HepG2 (cell line): ENCODE data around the gene LRRC43.

Experiments used
- EZH2 ChIP-seq: conservative IDR thresholded peaks from 2 replicates; pipeline ENCODE4 v1.6.1; 2012; ENCODE audit warnings: mild to moderate bottlenecking, low read depth, low read length, moderate library complexity
- MAFK ChIP-seq, 2 experiments: IDR thresholded peaks in 1 of 2; conservative IDR thresholded peaks in 1 of 2; 2 replicates each; pipeline ENCODE4 v1.6.1; 2011; ENCODE audit warnings: improper control_type of control experiment in 2 of 2, low read length in 2 of 2
- NAIF1 ChIP-seq: sonication (generic); formaldehyde crosslinking; IDR thresholded peaks from 2 replicates; pipeline ENCODE4 v1.5.0; 2020; ENCODE audit warnings: mild to moderate bottlenecking, missing genetic modification reagents, borderline replicate concordance
- PHF5A ChIP-seq: IDR thresholded peaks from one replicate; pipeline ENCODE4 v1.6.1; 2018; ENCODE audit warnings: low read depth, missing genetic modification reagents; ENCODE audit not compliant: unreplicated experiment
- RAD21 ChIP-seq: fragments of 450-650 bp; formaldehyde crosslinking; IDR thresholded peaks from 2 replicates; pipeline ENCODE4 v1.5.0; 2020; ENCODE audit warnings: mild to moderate bottlenecking
- RFX5 ChIP-seq: IDR thresholded peaks from 2 replicates; pipeline ENCODE4 v1.6.1; 2011; ENCODE audit warnings: low read depth, low read length, improper control_type of control experiment
- TCF12 ChIP-seq, 2 experiments: fragments of 450-650 bp in 1 of 2; sonication (generic) in 1 of 2; formaldehyde crosslinking in 1 of 2; IDR thresholded peaks; 2 replicates each; pipeline versions ENCODE4 v1.6.1 to v1.8.0; 2017 to 2022; ENCODE audit warnings: antibody characterized with exemption in 1 of 2, mild to moderate bottlenecking in 1 of 2, missing genetic modification reagents in 1 of 2, moderate library complexity in 1 of 2
- TEAD2 ChIP-seq: sonication (generic); formaldehyde crosslinking; IDR thresholded peaks from 2 replicates; pipeline ENCODE4 v1.9.0; 2021; ENCODE audit warnings: missing genetic modification reagents
- ZNF234 ChIP-seq: sonication (generic); formaldehyde crosslinking; conservative IDR thresholded peaks from 2 replicates; pipeline ENCODE4 v1.5.1; 2020; ENCODE audit warnings: mild to moderate bottlenecking, missing genetic modification reagents
- ZNF496 ChIP-seq: sonication (generic); formaldehyde crosslinking; IDR thresholded peaks from 2 replicates; pipeline ENCODE4 v1.8.1; 2023; ENCODE audit warnings: mild to moderate bottlenecking, moderate library complexity, missing genetic modification reagents; ENCODE audit not compliant: insufficient replicate concordance
- ZNF7 ChIP-seq: IDR thresholded peaks from 2 replicates; pipeline ENCODE4 v1.6.1; 2016; ENCODE audit warnings: missing biosample characterization, missing genetic modification reagents
- TF ChIP-seq, protein P1 (sequence below): sonication (generic); formaldehyde crosslinking; IDR thresholded peaks from 2 replicates; pipeline ENCODE4 v1.4.0; 2020; ENCODE audit warnings: missing genetic modification reagents
- TF ChIP-seq, protein P2 (sequence below): sonication (generic); formaldehyde crosslinking; IDR thresholded peaks from 2 replicates; pipeline ENCODE4 v1.5.0; 2020; ENCODE audit warnings: mild to moderate bottlenecking, missing genetic modification reagents, moderate library complexity

- TF ChIP-seq, protein P1, sequence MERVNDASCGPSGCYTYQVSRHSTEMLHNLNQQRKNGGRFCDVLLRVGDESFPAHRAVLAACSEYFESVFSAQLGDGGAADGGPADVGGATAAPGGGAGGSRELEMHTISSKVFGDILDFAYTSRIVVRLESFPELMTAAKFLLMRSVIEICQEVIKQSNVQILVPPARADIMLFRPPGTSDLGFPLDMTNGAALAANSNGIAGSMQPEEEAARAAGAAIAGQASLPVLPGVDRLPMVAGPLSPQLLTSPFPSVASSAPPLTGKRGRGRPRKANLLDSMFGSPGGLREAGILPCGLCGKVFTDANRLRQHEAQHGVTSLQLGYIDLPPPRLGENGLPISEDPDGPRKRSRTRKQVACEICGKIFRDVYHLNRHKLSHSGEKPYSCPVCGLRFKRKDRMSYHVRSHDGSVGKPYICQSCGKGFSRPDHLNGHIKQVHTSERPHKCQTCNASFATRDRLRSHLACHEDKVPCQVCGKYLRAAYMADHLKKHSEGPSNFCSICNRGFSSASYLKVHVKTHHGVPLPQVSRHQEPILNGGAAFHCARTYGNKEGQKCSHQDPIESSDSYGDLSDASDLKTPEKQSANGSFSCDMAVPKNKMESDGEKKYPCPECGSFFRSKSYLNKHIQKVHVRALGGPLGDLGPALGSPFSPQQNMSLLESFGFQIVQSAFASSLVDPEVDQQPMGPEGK (CRISPR knock-in tag): no peak
- no peak for TF ChIP-seq ZNF234
- no peak for TF ChIP-seq RFX5
- no peak for TF ChIP-seq PHF5A
- TF ChIP-seq ZNF7 (CRISPR knock-in tag): no peak
- TF ChIP-seq TCF12 (IDR thresholded peaks at IDR 0.05): no peak
- no peak for TF ChIP-seq TCF12 (CRISPR knock-in tag; IDR thresholded peaks at IDR 0.05)
- TF ChIP-seq, protein P2, sequence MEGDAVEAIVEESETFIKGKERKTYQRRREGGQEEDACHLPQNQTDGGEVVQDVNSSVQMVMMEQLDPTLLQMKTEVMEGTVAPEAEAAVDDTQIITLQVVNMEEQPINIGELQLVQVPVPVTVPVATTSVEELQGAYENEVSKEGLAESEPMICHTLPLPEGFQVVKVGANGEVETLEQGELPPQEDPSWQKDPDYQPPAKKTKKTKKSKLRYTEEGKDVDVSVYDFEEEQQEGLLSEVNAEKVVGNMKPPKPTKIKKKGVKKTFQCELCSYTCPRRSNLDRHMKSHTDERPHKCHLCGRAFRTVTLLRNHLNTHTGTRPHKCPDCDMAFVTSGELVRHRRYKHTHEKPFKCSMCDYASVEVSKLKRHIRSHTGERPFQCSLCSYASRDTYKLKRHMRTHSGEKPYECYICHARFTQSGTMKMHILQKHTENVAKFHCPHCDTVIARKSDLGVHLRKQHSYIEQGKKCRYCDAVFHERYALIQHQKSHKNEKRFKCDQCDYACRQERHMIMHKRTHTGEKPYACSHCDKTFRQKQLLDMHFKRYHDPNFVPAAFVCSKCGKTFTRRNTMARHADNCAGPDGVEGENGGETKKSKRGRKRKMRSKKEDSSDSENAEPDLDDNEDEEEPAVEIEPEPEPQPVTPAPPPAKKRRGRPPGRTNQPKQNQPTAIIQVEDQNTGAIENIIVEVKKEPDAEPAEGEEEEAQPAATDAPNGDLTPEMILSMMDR (CRISPR knock-in tag): no peak
- TF ChIP-seq ZNF496 (CRISPR knock-in tag): no peak
- no peak for TF ChIP-seq MAFK (conservative IDR thresholded peaks at IDR 0.05 in 1 of 2, IDR thresholded peaks at IDR 0.05 in 1 of 2; ENCODE audit: low read length in 2 of 2)
- no peak for TF ChIP-seq RAD21
- TF ChIP-seq NAIF1 (CRISPR knock-in tag): no peak
- no peak for TF ChIP-seq TEAD2 (CRISPR knock-in tag)
- no peak for TF ChIP-seq EZH2
Observed at GRCh38 chr12:122137681-122138080, 45.2 kb upstream of the LRRC43 start.
